Cardiac fibroblast (primary cell): ENCODE data around the gene MCTP2.

ENCODE experiments used
- DNase-seq, 2 donors: peaks; one replicate each; pipeline versions ENCODE4 v3.0.0 to v3.0.0-alpha.2; 2010; ENCODE audit warnings: low read depth in 2 of 2
- H3K4me3 ChIP-seq, 2 donors: replicated peaks in 1 of 2; 1 replicate in 1 of 2; 2 replicates in 1 of 2; pipeline ENCODE4 v1.5.1; 2011; ENCODE audit warnings: low read depth in 2 of 2, low read length in 2 of 2, mild to moderate bottlenecking in 2 of 2, moderate library complexity in 1 of 2
- CTCF ChIP-seq: IDR thresholded peaks from one replicate; pipeline ENCODE4 v1.5.1; 2011; ENCODE audit warnings: low read depth, mild to moderate bottlenecking, low read length, inconsistent platforms

The MCTP2 gene

GRCh38 chr15:94322141-94322540 lies 90.8 kb downstream of the MCTP2 start:
- TF ChIP-seq CTCF = no peak
- DNase-seq = peak; percentile 3 to 26
- no peak overlapping the region for H3K4me3 ChIP-seq

GRCh38 chr15:94323076-94323475 lies 91.7 kb downstream of the MCTP2 start:
- H3K4me3 ChIP-seq = no peak overlapping the region
- DNase-seq = no peak
- TF ChIP-seq CTCF = no peak

GRCh38 chr15:94324117-94324826 lies 92.9 kb downstream of the MCTP2 start:
- peak; percentile 88 for TF ChIP-seq CTCF
- H3K4me3 ChIP-seq = no peak overlapping the region
- DNase-seq = peak; percentile 67

GRCh38 chr15:94324835-94325767 lies 93.7 kb downstream of the MCTP2 start:
- no peak overlapping the region for H3K4me3 ChIP-seq
- TF ChIP-seq CTCF = no peak
- no peak for DNase-seq

GRCh38 chr15:94327356-94327936 lies 96.1 kb downstream of the MCTP2 start:
- TF ChIP-seq CTCF = peak; percentile 66
- H3K4me3 ChIP-seq = no peak overlapping the region
- DNase-seq = peak; percentile 47 to 56

GRCh38 chr15:94331731-94332130 lies 100.4 kb downstream of the MCTP2 start:
- TF ChIP-seq CTCF = no peak
- DNase-seq = no peak
- no peak overlapping the region for H3K4me3 ChIP-seq
